Right cardiac atrium (tissue), 5 donors: Measurements from ENCODE around the gene MAF. TPM values are rescaled to one million over a fixed set of nuclear protein-coding genes. Genes with fewer than 3 reads are reported as not detected.
A peak's percentile ranks its signal among the peaks of the same experiment; 100 is the strongest.

Source experiments
- ATAC-seq, 2 donors: fragments of 200-7000 bp; cut with Tn5 transposase; one replicate each; pipeline versions ENCODE4 v1.8.0 to v1.9.1; 2020; ENCODE audit warnings: moderate library complexity in 2 of 2, mild to moderate bottlenecking in 1 of 2
- DNase-seq, 3 donors: peaks; one replicate each; pipeline ENCODE4 v3.0.0-alpha.2; 2020
- H3K27ac ChIP-seq: one replicate; pipeline ENCODE4 v1.5.1; 2013; ENCODE audit warnings: mild to moderate bottlenecking, low read length, control low read depth, moderate library complexity
- H3K27me3 ChIP-seq: one replicate; pipeline ENCODE4 v1.6.1; 2013; ENCODE audit not compliant: control insufficient read depth, insufficient read depth
- H3K4me1 ChIP-seq: one replicate; pipeline ENCODE4 v1.6.1; 2013; ENCODE audit warnings: low read length; ENCODE audit not compliant: control insufficient read depth, insufficient read depth
- H3K4me3 ChIP-seq: one replicate; pipeline ENCODE4 v1.5.1; 2013; ENCODE audit warnings: low read length, control low read depth
- H3K9me3 ChIP-seq: one replicate; pipeline ENCODE4 v1.6.1; 2013; ENCODE audit warnings: low read length; ENCODE audit not compliant: control insufficient read depth
- WGBS: extraction: QIAGEN DNeasy Blood & Tissue Kit; methylation state at CpG from one replicate; pipeline ENCODE4 v1.1.7; 2013; 5-methylcytosine and 5-hydroxymethylcytosine counted together
- intact Hi-C, 4 donors: fragments of 100-400 bp; cut with DNase I; formaldehyde crosslinking; loops; one replicate each; pipeline versions ENCODE4 v1.11.0 to v1.14.0; 2022 to 2023
- long read RNA-seq, 4 donors: library from polyadenylated mRNA; unstranded; transcript quantifications; one replicate each; pipeline ENCODE4 v2.0.0, GENCODE V29; 2020 to 2021
- polyA plus RNA-seq: library from polyadenylated mRNA; stranded (reverse); fragments of 200-250 nt; gene quantifications from one replicate; pipeline ENCODE4 v1.2.3, GENCODE V29; 2013
- total RNA-seq, 4 donors: library from RNA; stranded (reverse); fragmentation: NEBNext Ultra II Directional; extraction: Animal tissue kit (Norgen Biotek cat#: 25700); gene quantifications; one replicate each; pipeline ENCODE4 v1.2.1, GENCODE V29; 2021
- donor health status: healthy with polysubstance abuse.
- donor health status: DM: no; HTN: yes; CAD: no.
- donor health status: DM: no; HTN: no; CAD: no.
- donor health status: DM: no; HTN: yes; CAD: no; lungs with severe emphysema.
- donor health status: DM: yes; HTN: yes; CAD: no.

Gene MAF
- 10 to 100 TPM; 17.1 to 26.6 (median 18.8) TPM for total RNA-seq
- 4.3 TPM for polyA plus RNA-seq
- long read RNA-seq, donor 1, full-length matches to known transcripts: 19 of 22 reads
- long read RNA-seq, donor 1, partial matches to known transcripts: 0 of 22 reads
- long read RNA-seq, donor 1, other reads (novel, unspliced or antisense): 3 of 22 reads
- long read RNA-seq, donor 2, full-length matches to known transcripts: 5 of 5 reads
- long read RNA-seq, donor 2, partial matches to known transcripts: 0 of 5 reads
- long read RNA-seq, donor 2, other reads (novel, unspliced or antisense): 0 of 5 reads
- long read RNA-seq, donor 3, full-length matches to known transcripts: 5 of 5 reads
- long read RNA-seq, donor 3, partial matches to known transcripts: 0 of 5 reads
- long read RNA-seq, donor 3, other reads (novel, unspliced or antisense): 0 of 5 reads
- long read RNA-seq, donor 4, full-length matches to known transcripts: 3 of 3 reads
- long read RNA-seq, donor 4, partial matches to known transcripts: 0 of 3 reads
- long read RNA-seq, donor 4, other reads (novel, unspliced or antisense): 0 of 3 reads

DNA sequence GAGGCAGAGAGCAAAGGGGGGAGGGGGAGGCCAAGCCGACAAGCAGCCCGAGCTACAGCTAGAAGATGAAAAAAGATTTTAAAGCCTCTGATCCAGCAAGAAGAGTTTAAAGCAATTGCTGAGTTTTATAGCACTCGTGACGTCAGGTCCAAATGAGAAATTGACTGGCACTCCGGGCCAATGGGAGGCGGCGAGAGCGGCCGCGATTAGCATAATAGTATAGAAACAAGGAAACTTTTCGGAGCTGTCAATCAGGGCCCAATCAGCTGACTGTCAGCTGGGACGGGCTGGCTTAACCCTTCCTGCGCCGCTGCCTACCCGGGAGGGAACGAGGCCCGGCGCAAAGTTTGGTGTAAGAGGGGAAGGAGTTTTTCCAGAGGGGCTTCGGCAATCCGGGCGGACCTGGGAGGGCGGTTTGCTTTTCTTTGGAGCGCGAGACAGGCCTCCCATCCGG lies at the start of gene MAF:
Gene MAF (minus strand): TSS at position 100 of the 454 bp plus-strand sequence. CDS start 835 bp downstream, outside the sequence.
- Histone ChIP-seq H3K9me3 (no peaks in the 10 kb centered on the region), H3K27ac (peak within 1 kb of the TSS; percentile 83), H3K4me1 (no peaks in the 10 kb centered on the region), H3K27me3 (no peaks in the 10 kb centered on the region), H3K4me3 (peak within 1 kb of the TSS; percentile 75)
- intact Hi-C loops: loop anchor here (5.0 to 10.0 kb wide), 5 partner anchors 164 to 1476 kb away; no protein-coding TSS in a partner anchor
- ATAC-seq (peak; percentile 91), DNase-seq (peak; percentile 89 to 96 (median 94))
- under 1% methylated on average over 25 of the region's 25 CpGs for WGBS

- H3K9me3 ChIP-seq: no peaks in the 10 kb centered on the region
- H3K27me3 ChIP-seq: no peaks in the 10 kb centered on the region
- peaks cover 2% of the 10 kb centered on the region for H3K4me1 ChIP-seq
- no peak for ATAC-seq
- no peak overlapping the region for H3K4me3 ChIP-seq
- no peak for DNase-seq
- H3K27ac ChIP-seq: no peak overlapping the region
- intact Hi-C loops: no loop called here
- WGBS: 69% methylated on average over 4 of the region's 4 CpGs
Measured at GRCh38 chr16:79648826-79649225, 48.3 kb upstream of the MAF start.

- H3K9me3 ChIP-seq: no peaks in the 10 kb centered on the region
- 94% methylated on average over 3 of the region's 3 CpGs for WGBS
- ATAC-seq (no peak), DNase-seq (no peak)
- intact Hi-C loops: no loop called here
- H3K4me1 ChIP-seq: no peaks in the 10 kb centered on the region
- H3K27me3 ChIP-seq: no peaks in the 10 kb centered on the region
- H3K27ac ChIP-seq: no peak overlapping the region
- H3K4me3 ChIP-seq: no peak overlapping the region
Measured at GRCh38 chr16:79647586-79647985, 47.0 kb upstream of the MAF start.

GRCh38 chr16:79645701-79646100 lies 45.2 kb upstream of the MAF start:
- H3K27ac ChIP-seq: no peak overlapping the region
- DNase-seq (no peak), ATAC-seq (no peak)
- intact Hi-C loops: no loop called here
- H3K4me3 ChIP-seq: no peak overlapping the region
- no peaks in the 10 kb centered on the region for H3K9me3 ChIP-seq
- 90% methylated on average over 4 of the region's 4 CpGs for WGBS
- H3K4me1 ChIP-seq: no peaks in the 10 kb centered on the region
- H3K27me3 ChIP-seq: no peaks in the 10 kb centered on the region

DNA sequence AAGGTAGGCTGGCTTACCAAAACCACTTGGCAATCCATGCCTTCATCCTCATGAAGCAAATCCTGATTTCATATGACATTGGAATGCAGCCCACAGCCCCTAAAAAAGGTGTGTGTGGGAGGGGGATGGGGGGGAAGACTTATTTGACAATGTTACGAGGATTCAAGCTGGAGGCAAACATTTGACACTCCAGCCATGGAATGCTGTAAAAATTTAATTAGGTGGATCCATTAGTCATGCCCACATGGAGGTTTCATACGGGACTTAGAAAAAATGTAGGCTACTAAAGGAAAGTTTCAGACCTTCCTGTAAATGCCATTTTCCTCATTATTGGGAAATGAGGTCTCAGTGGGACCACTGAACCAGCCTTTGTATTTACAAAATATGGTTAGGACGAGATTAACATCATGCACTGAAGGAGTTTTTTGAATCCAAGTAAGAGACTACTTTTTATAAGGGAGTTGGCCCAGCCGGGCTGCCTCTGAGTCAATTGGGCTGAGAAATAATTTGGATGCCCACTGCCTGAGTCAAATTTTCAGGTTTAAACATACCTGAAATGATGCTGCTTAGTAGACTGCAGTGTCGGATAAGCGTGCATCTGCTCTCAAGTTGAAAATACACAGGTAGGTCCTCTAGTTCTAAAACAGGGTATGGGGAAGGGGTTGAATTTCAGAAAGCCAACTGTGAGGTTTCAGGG lies 44.6 kb upstream of the MAF start:
- WGBS: 92% methylated on average over 6 of the region's 6 CpGs

GRCh38 chr16:79642652-79643051 lies 42.1 kb upstream of the MAF start:
- Histone ChIP-seq H3K4me1 (no peaks in the 10 kb centered on the region), H3K27me3 (no peaks in the 10 kb centered on the region), H3K4me3 (no peak overlapping the region), H3K9me3 (no peaks in the 10 kb centered on the region), H3K27ac (no peak overlapping the region)
- ATAC-seq (no peak), DNase-seq (no peak)
- WGBS: 70% methylated on average over 4 of the region's 4 CpGs
- intact Hi-C loops: no loop called here

More for the DNA sequence above, 44.6 kb upstream of the MAF start:
- no peak for ATAC-seq
- no peak for DNase-seq
- no peak overlapping the region for H3K4me3 ChIP-seq
- H3K4me1 ChIP-seq: no peaks in the 10 kb centered on the region
- no peaks in the 10 kb centered on the region for H3K27me3 ChIP-seq
- intact Hi-C loops: no loop called here
- H3K27ac ChIP-seq: no peak overlapping the region
- H3K9me3 ChIP-seq: no peaks in the 10 kb centered on the region

- Histone ChIP-seq H3K9me3 (no peaks in the 10 kb centered on the region), H3K4me3 (no peak overlapping the region), H3K27ac (no peak overlapping the region), H3K27me3 (no peaks in the 10 kb centered on the region), H3K4me1 (no peaks in the 10 kb centered on the region)
- peak in 1 of 2 donors; percentile 59 for ATAC-seq
- peak in 1 of 3 donors; percentile 46 for DNase-seq
- intact Hi-C loops: no loop called here
- WGBS: 30% methylated on average over 16 of the region's 16 CpGs
Measured at GRCh38 chr16:79640513-79641360, 40.2 kb upstream of the MAF start.

- intact Hi-C loops: no loop called here
- H3K27me3 ChIP-seq: no peaks in the 10 kb centered on the region
- 89% methylated on average over 13 of the region's 13 CpGs for WGBS
- no peak for DNase-seq
- no peaks in the 10 kb centered on the region for H3K4me1 ChIP-seq
- no peak for ATAC-seq
- no peak overlapping the region for H3K27ac ChIP-seq
- no peaks in the 10 kb centered on the region for H3K9me3 ChIP-seq
- no peak overlapping the region for H3K4me3 ChIP-seq
Measured at GRCh38 chr16:79639576-79640311, 39.2 kb upstream of the MAF start.

DNA sequence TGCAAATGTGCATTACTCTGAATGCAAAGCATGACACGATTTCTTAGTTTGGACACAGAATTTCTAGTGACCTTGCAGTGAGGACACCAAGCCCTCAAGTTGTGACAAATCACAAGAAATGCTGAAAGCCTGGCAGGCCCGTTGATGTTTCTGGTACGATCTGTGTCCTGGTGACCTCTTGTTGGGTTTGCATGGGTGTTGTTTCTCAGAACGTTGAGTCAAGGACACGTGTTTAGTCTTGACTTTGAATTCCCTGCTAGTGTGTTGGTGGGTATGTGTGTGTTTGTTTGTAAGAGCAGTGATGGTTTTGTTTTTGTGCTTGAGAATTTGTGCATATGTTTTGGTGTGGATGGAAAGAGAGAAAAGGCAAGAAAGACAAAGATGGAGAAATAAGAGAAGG lies 37.8 kb upstream of the MAF start:
- H3K27me3 ChIP-seq: no peaks in the 10 kb centered on the region
- no peaks in the 10 kb centered on the region for H3K9me3 ChIP-seq
- ATAC-seq: no peak
- DNase-seq: no peak
- no peak overlapping the region for H3K27ac ChIP-seq
- 88% methylated on average over 5 of the region's 5 CpGs for WGBS
- no peak overlapping the region for H3K4me3 ChIP-seq
- no peaks in the 10 kb centered on the region for H3K4me1 ChIP-seq
- intact Hi-C loops: no loop called here

DNA sequence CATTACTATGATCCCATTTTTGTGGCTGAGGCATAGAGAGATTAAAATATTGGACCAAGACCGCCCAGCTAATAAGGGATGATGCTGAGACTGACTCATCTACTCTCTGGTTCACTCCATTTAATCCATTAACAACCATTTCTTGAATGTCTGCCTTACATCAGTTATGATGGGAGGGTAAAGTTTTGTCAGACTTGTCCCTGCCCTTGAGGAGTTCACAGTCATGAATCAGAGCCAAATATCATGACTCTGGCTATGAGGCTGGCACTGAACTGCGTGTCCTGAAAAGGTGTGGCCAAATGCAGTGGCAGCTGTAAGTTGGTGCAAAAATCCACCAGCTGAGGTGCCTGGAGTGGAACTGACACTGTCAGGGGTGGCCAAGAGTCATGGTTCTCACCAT lies 35.0 kb upstream of the MAF start:
- ATAC-seq (no peak), DNase-seq (no peak)
- H3K4me1 ChIP-seq: no peaks in the 10 kb centered on the region
- intact Hi-C loops: no loop called here
- no peak overlapping the region for H3K4me3 ChIP-seq
- H3K27me3 ChIP-seq: no peaks in the 10 kb centered on the region
- 91% methylated on average over 2 of the region's 2 CpGs for WGBS
- no peak overlapping the region for H3K27ac ChIP-seq
- H3K9me3 ChIP-seq: no peaks in the 10 kb centered on the region
